GM12801 (cell line): ENCODE results near the gene USP6NL.

Experiments used
- TF ChIP-seq, protein P1 (sequence below): IDR thresholded peaks from one replicate; pipeline ENCODE4 v1.5.1; 2011; ENCODE audit warnings: control low read depth; ENCODE audit not compliant: insufficient read length; ENCODE audit errors: extremely low read depth

Gene USP6NL

DNA sequence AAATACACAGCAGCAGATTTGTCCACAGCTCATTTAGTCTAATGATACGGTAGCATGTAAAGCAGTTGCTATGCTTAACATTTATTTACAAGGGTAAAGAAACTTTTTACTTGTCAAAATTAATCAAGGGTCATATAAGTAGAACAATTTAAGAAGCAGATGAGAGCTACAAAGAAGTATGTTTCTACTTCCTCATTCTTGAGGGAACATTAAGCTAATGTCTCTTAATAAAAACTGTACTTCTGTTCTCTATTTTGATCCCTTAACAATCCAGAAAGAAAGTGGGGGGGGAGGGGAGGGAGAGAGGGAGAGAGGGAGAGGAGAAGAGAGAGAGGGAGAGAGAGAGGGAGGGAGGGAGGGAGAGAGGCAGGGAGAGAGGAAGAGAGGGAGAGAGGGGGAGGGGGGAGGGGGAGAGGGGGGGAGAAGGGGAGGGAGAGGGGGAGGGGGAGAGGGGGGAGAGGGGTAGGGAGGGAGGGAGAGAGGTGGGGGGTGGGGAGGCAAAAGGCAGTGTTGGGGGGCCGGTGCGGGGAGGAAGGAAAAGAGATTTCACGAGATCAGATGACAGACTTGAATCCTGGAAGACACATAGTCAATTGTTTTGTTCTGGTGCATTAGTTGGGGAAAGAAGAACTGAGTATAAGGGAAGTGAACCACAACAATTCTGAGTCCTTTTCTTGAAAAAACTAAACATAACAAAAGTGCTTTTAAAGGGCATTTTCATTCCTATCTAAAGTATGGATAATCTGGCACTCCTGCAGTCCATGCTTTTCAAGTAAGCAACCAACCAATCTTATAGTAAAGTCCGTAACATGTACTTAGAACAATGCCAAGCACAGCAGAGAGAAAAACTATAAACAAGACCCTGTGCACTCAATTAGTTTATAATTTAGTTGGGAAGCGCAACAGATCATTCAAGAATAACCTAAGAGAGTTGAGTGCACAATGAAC is 128.0 kb downstream of the USP6NL start:
- TF ChIP-seq, protein P1, sequence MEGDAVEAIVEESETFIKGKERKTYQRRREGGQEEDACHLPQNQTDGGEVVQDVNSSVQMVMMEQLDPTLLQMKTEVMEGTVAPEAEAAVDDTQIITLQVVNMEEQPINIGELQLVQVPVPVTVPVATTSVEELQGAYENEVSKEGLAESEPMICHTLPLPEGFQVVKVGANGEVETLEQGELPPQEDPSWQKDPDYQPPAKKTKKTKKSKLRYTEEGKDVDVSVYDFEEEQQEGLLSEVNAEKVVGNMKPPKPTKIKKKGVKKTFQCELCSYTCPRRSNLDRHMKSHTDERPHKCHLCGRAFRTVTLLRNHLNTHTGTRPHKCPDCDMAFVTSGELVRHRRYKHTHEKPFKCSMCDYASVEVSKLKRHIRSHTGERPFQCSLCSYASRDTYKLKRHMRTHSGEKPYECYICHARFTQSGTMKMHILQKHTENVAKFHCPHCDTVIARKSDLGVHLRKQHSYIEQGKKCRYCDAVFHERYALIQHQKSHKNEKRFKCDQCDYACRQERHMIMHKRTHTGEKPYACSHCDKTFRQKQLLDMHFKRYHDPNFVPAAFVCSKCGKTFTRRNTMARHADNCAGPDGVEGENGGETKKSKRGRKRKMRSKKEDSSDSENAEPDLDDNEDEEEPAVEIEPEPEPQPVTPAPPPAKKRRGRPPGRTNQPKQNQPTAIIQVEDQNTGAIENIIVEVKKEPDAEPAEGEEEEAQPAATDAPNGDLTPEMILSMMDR = no peak

DNA sequence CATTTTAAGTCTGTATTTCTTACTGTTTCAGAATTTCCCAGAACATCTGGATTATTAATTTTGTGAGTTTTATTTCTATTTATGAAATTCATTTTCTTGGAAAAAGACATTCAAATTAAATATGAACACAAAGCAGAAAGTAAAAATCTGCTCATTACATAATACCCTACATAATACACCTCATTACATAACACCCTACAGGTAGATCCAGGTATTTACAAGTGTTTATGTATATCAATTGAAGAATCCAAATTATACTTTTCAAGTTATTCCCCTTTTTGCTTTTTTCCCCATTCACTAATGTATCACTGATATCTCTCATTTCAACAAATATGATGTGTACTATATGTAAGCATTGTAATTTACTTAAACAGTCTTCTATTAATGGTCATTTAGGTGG is 129.1 kb downstream of the USP6NL start:
- TF ChIP-seq, protein P1 = no peak

DNA sequence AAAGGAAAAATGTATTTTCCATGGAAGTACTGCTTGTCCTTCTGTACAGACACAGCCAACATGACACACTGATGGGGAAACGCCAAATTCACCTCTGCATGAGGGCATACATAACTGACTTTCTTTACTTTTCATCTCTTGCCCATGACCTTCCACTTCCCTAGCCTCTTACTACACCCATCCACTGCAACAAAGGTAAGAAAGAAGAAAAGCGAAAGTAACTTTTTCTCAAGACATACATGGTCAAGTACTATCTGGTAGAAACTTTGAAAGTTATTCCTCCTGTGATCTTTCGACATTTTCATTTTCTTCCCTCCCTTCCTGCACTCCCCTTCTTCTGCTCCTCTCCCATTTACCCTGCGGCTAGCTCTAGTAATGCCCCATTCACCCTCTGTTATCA is 130.8 kb downstream of the USP6NL start:
- TF ChIP-seq, protein P1 = no peak

DNA sequence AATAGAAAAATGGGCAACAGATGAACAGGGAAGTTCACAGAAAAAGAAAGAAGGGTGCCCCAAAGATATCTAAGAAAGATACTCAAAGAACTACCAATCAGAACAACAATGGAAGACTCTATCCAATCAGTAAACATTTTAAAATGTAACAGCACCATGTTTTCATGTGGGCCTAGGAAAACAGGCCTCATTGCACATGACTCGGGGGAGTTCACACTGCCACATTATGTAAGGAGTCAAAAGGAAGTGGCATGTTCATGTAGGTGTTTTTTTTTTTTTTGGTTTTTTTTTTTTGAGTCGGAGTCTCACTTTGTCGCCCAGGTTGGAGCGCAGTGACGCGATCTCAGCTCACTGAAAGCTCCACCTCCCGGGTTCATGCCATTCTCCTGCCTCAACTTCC is 132.2 kb downstream of the USP6NL start:
- TF ChIP-seq, protein P1 = no peak

DNA sequence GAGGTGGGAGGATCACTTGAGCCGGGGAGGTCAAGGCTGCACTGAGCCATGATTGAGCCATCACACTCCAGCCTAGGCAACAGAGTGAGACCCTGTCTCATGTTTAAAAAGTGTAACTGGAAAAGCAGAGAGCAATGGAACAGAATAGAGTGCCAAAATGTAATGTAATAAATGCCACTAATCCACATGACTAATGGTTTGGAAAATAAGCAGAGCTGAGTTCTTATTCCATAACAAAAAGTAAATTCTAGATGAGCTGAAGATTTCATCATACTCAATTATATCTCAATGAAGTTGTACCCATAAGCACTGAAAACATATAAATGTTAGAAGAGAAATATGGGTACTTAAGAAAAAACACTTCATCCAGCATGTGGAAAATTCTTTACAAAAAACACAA is 132.6 kb downstream of the USP6NL start:
- TF ChIP-seq, protein P1 = no peak

DNA sequence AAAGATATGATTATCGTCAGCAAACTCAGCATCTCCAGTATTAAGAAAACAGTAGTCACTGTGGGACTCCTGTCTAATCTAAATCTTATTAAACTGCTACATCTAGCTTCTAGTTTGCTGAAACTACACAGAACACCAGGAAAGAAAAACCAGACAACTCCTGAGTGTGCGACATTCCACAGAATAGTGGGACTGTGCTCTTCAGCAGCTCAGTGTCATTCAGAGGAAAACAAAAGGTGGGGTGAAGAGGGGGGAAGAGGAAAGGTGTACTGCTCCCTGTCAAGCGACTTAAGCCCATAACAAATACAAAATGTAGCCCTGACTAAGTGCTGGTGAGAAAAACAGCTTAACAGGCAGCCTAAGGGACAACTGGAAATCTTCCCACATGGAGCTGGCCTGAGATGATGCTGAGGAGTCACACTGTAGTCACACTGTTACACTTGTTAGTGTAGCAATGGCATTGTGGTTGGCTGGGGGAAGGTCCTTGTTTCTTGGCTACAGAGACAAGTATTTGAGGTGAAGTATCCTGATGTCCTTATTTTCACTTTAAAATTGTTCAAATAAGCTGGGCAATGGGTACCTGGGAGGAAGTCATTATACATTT is 135.5 kb downstream of the USP6NL start:
- TF ChIP-seq, protein P1 = no peak

DNA sequence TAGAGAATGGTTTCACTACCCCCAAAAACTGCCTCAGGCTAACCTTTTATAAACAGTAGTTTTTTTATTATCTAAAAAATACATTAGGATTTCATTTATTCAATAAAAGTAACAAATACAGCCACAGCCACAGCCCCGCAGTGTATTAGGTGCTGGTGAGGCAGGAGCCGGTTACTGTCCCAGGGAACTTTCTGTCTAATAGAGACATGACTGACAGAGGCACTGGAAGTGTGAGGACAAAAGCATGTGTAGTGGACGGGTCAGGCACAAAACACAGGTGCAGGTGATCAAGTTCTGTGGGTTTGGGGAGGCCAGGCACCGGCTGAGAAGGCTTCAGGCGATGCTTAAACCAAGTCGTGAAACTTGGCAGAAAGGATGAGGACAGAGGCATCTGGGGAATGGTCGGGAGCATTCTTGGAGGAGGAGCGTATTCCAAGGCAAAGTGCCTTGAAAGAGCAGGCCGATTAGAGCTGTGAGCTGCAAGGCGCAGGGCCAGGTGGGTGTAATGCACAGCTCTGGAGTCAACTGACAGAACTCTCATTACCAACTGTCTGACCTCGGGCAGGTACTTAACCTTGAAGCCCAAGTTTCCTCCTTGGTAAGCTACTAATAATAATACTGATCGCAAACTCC is 138.2 kb downstream of the USP6NL start:
- TF ChIP-seq, protein P1 = no peak
